ENCODE results near the gene DARS1. TPM values are rescaled to one million over a fixed set of nuclear protein-coding genes. Genes with fewer than 3 reads are reported as not detected.
"Not testable (repeated sequence)": the region's sequence is repeated elsewhere in the genome, so short reads cannot be mapped to it uniquely, and the experiment has no call there.

Gene DARS1
- total RNA-seq, 1 donor from 2014 or later, result 44.6 TPM

DNA sequence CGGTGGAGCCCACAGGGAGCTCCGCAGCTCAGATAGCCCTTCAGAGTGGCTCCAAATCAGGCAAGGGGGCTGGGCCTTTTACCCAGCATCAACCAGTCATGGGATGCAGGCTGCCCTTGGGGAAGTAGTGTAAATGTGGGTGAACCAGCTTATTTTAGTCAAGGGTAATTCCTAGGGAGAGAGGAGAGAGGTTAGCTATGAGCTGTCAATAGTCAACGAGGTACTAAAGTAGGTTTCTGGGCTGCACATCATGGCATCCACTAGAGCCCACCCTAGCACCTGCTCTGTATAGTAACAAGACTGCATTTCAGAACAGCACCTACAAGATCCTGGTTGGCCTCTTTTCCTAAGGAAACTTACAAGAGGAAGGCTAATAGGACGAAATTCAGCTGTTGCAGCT, 99.7 kb downstream of the DARS1 start:
- no peak for DNase-seq (ENCODE audit: low spot score)

DNA sequence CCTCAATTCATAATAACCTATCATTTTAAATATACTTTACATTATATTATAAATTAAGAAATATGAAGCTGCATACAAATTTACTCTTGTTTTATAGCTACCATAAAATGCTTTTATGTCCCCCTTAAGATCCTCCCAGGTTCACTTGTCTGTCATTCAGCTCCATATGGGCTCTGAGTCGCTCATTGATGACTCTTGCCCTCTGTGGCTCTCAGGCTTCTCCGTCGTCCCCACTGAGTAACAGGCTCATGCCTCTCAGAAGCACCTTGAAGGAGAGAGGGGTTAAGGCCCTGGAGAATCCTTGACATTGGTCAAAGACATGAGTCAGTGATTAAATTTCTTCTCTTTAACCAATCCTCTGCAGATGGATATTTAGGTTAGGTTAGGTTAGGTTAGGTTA, 103.0 kb downstream of the DARS1 start:
- DNase-seq (ENCODE audit: low spot score), result no peak

DNA sequence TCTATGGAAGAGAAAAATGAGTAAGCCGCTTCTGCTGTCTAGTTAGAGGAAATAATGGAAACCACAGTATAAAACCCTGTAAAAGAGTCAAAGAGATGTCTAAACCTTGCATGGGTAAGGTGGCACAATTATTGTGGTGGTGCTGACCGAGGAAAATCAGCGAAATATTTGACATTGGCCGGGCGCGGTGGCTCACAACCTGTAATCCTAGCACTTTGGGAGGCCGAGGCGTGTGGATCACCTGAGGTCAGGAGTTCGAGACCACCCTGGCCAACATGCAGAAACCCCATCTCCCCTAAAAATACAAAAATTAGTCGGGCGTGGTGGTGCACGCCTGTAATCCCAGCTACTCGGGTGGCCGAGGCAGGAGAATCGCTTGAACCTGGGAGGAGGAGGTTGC, 108.7 kb downstream of the DARS1 start:
- not testable (repeated sequence) for DNase-seq (ENCODE audit: low spot score)

DNA sequence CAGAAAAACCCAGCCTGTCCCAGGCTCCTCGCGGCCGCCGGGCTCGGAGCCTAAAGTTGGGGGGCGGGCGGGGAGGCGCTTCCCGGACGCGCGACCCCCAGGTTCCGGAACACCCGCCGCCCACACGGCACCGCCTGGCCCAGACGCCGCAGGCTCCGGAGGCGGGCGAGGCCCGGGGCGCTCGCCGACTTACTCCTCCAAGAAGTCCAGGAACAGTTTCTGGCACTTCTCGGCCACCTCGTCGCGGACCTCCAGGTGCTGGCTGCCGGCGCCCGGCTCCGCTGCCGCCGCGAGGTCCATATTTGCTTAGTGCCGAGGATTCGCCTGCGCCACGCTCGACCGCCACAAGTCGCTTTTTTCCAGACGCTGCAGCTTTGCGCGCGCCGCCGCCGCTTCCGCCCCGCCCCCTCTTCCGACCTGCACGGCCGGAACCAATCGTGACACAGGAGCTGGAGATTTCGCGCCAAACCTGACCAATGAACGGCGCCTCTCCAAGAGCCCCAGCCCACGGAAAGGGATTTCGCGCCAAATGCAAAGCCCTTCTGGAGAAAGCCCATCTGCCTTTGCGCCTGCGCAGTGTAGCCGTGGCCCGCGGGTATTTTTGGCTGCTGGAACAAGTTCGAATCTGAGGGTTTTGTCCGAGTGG, 109.2 kb downstream of the DARS1 start, which contains the start of gene MCM6:
Gene MCM6 (minus strand): TSS at position 378 of the 646 bp plus-strand sequence. CDS start 78 bp downstream, at position 300.
- DNase-seq (ENCODE audit: low spot score), result peak; percentile 98

DNA sequence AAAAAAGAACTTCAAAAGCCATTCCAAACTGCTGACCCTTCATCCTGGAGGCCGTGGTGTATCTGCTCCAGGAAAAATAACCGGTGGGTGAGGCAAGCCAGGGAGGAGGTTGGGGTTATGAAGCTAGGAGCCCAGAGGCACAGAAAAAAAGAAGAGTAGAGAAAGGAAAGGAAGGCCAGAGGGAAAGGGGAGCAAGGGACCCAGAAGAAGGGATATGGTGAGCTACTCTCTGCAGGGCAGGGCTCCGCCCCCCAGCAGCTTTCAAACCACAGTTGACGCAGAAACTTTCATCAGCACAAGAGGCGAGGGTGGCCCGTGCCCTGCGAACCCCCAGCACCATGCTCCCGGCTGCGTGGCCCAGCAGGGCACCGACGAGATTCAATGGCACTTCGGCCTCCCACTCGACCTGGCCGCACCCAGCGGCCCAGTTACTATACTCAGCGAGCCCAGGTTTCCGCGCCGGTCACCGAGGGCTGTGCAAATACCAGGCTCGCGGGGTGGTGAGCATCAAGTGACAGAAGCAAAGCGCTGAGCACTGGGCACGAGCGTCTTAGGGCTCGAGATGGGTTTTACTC, 109.8 kb downstream of the DARS1 start:
- DNase-seq (ENCODE audit: low spot score), result peak; percentile 45

DNA sequence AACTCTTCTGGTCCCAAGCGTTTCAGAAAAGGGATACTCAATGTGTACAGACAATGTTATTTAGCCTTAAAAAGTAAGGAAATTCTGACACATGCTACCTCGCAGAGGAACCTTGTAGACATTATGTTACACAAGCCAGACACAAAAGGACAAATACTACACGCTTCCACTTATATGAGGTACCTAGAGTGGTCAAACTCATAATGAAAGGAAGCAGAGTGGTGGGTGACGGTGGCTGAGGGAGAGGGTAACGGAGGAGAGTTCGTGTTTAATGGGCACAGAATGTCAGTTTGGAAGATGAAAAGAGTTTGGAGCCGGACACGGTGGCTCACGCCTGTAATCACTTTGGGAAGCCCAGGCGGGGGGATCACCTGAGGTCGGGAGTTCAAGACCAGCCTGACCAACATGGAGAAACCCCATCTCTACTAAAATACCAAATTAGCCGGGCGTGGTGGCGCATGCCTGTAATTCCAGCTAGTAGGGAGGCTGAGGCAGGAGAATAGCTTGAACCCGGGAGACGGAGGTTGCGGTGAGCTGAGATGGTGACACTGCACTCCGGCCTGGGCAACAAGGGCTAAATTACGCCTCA, 110.6 kb downstream of the DARS1 start:
- no peak for DNase-seq (ENCODE audit: low spot score)

DNA sequence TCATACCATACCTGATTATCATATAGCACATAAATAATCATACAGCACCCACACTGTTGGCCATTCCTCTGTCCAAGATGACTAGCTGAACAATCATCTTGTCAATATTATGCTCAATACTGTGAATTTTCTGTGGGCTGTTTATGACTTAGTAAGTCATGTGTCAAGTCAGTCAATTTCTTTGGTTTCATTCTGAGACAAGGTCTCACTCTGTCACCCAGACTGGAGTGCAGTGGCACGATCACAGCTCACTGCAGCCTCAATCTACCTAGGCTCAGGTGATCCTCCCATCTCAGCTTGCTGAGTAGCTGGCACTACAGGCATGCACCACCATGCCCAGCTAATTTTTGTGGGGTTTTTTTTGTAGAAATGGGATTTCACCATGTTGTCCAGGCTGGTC, 114.9 kb downstream of the DARS1 start:
- DNase-seq (ENCODE audit: low spot score), result no peak

DNA sequence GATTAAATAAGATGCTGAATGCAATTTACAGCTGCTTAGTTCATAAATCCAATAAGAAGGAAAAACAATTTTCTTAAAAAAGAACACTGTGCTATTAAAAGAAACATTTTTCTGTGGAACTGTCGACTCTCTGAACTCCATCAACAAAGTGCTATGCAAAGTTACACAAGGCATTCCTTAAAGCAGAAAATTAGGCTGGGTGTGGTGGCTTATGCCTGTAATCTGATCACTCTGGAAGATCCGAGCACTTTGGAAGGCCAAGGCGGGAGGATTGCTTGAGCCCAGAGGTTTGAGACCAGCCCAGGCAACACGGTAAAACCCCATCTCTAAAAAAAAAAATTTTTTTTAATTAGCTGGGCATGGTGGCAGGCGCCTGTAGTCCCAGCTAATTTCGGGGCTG, 122.2 kb downstream of the DARS1 start:
- DNase-seq (ENCODE audit: low spot score), result no peak

DNA sequence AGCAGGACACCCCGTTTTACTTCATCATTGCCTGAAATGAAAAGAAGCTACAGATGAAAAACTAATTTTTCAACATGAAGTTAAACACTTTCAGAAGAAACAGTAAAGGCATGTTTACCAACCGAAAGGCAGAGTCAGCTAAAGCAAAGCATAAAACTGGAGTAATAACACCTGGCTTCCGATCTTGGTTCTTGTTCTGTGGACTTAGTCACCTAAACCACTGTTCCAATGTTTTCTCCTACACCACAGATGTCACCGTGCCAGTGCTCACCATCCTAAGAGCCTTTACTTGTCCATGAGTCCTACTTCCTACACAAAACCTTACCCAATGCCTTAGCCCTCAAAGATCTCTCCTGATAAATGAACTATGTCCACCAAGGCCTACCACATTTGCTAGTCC, 122.7 kb downstream of the DARS1 start:
- no peak for DNase-seq (ENCODE audit: low spot score)

Other genes with a start within 250 kb of the DARS1 start
- gene UBXN4, start 243.8 kb downstream of the DARS1 start, total RNA-seq, result 106 TPM
- gene LCT, start 148.4 kb downstream of the DARS1 start, total RNA-seq, result not detected
- gene MCM6, start 109.2 kb downstream of the DARS1 start, total RNA-seq, result 10.2 TPM
- 61.1 TPM for gene CXCR4, start 132.5 kb upstream of the DARS1 start, total RNA-seq